HG02678 (cell line): Measurements from ENCODE around the gene CERCAM.
"Not testable (repeated sequence)": the region's sequence is repeated elsewhere in the genome, so short reads cannot be mapped to it uniquely, and the experiment has no call there.

Experiments
- ATAC-seq: cut with Tn5 transposase; IDR thresholded peaks from one replicate; pipeline ENCODE4 v1.9.1; 2021; ENCODE audit warnings: mild to moderate bottlenecking, moderate library complexity; ENCODE audit not compliant: unreplicated experiment

Gene CERCAM

DNA sequence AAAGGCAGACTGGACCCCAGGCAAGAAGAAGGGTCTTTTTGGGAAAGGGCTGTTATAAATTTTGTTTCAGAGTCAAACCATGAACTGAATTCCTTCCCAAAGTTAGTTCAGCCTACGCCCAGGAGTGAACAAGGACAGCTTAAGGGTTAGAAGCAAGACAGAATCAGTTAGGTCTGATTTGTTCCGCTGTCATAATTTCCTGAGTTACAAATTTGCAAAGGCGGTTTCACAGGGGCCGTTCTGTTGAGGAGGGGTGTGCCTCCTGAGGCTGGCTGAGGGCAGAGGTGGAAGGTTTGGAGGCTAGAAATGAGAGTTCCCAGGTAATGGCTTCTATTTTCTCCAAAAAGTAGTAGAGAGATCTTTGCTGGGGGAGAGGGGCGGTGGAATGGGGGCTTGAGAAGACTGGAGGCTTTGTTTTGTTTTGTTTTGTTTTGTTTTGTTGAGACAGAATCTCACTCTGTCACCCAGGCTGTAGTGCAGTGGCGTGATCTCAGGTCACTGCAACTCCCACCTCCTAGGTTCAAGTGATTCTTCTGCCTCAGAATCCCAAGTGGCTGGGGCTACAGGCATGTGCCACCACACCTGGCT is 4.1 kb upstream of the CERCAM start:
- ATAC-seq: no peak

DNA sequence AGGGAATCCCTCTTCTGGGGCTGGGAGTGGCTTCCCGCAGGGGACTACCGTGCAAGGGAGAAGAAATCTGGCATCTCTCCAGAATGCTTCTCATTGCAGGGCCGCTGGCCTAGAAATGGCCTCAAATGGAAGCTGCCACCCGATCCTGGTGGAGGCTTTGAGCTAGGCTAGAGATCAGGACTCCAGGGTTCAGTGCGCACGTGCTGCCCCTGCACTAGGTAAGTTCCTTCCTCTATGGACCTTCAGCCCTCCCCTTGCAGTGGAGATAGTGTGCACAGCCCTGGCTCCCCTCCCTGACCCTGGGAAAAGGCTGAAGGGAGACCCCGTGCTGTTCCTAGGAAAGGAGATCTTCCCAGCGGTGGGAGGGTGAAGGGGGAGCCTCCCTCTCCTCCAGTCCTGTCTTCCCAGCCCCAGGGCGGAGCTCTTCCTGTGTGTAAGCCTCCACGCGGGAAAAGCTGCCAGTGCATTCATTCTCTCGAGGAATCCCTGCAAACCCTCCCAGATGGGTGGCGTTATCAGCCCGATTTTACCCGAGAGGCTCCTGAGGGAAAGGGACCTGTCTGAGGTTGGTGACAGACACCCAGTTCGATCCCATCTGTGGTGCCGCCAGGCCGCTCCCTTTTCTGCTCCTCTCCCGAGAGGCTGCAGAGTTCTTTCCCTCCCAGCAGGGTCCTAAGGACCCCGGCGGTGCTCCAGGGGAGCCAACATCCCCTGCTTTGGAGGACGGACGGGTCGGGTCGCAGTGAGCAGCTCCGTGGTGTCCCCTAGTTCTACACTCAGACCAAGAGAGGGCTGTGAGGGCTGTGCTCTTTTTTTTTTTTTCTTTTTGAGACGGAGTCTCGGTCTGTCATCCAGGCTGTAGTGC is 1.4 kb upstream of the CERCAM start:
- ATAC-seq: no peak

DNA sequence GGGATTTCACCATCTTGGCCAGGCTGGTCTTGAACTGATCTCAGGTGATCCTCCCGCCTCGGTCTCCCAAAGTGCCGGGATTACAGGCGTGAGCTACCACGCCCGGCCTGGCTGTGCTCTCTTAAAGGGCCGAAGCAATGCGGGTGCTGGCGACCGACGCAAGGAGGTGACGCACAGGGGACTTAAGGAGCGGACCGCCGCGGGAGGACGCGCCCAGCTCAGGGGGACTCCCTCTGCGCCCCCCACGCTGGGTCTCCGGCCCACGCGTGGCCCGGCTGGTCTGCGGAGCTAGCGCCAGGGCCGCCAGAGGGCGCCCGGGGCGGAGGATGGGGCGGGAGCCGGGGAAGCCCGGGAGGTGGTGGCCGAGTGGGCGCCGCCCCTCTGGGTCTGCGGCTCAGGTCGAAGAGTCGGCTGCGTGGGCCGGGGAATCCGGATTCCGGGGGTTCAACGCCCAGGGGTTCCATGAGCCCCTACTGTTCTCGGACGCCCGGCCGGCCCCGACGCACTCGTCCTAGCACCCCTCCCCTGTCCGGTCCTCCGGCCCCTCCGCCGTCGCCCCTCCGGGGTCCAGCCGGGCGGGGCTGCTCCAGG is 502 bp upstream of the CERCAM start:
- peak; percentile 73 for ATAC-seq

DNA sequence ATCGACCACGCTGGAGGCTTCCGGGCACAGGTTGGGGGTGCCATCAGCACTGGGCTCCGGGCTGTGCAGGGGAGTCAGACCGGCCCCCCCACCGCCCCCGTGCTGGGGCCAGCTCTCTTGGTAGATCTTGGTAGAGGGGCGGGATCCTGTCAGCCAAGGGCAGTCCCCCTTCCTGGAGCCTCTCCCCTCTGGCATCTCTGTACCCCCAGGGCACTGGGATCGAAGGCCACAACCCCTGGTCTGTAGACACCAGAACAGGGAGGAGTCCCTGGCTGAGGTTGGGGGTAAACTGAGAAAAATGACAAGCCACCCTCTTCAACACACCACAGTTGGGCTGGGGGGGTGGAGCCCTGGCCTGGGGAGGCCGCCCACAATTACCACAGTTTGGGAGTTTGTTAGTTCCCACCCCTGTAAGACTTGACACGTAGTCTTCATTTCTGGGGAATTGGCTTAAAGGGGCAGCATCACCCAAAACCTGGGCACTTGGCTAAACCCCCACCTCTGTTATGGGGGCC is 882 bp downstream of the CERCAM start:
- ATAC-seq: peak; percentile 4

DNA sequence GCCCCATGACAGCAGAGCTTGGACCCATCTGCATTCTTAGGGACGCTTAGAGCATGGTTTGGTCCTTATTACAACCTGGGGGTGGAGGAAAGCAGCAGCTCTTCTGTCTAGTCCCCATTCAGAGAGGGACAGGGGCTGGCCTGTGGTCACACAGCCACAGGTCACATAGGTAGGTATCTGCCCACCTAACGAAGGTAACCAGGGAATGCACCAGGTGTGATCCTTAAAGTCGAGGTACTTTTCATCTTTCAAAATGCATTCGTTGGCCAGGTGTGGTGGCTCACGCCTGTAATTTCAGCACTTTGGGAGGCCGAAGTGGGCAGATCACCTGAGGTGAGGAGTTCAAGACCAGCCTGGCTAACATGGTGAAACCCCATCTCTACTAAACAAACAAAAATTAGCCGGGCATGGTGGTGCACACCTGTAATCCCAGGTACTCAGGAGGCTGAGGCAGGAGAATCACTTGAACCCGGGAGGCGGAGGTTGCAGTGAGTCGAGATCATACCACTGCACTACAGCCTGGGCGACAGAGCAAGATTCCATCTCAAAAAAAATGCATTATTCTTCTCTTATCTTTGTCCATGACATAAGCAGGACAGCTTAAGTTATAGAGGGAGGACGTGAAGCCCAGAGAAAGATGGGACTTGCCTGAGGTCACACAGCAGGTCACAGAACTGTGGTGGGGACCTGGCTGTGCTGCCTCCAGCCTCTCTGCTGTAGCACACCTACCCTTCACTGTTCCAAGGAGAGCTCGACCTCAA is 1.5 kb downstream of the CERCAM start:
- ATAC-seq: not testable (repeated sequence)

DNA sequence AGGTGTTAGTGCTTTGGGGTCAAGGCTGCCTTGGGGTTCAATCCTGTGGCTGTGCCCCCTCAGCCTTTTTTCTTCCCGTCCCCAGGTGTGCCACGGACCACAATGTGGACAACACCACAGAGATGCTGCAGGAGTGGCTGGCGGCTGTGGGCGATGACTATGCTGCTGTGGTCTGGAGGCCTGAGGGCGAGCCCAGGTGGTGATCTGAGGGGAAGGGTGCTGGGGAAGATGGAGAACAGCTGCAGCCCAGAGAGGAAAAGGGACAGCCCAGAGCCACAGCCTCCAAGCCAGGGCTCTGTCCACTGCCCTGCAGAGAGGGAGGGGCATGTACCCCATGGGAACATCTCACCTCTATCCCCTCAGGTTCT is 2.1 kb downstream of the CERCAM start:
- no peak for ATAC-seq

DNA sequence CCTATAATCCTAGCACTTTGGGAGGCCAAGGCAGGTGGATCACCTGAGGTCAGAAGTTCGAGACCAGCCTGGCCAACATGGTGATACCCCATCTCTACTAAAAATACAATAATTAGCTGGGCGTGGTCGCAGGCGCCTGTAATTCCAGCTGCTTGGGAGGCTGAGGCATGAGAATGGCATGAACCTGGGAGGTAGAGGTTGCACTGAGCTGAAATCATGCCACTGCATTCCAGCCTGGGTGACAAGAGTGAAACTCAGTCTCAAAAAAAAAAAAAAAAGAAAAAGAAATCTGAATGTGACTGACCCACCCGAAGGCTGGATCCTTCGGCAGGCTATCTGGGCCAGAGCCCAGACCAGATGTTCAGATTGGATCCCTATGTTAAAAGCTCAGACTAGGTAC is 2.7 kb downstream of the CERCAM start:
- ATAC-seq: not testable (repeated sequence)

DNA sequence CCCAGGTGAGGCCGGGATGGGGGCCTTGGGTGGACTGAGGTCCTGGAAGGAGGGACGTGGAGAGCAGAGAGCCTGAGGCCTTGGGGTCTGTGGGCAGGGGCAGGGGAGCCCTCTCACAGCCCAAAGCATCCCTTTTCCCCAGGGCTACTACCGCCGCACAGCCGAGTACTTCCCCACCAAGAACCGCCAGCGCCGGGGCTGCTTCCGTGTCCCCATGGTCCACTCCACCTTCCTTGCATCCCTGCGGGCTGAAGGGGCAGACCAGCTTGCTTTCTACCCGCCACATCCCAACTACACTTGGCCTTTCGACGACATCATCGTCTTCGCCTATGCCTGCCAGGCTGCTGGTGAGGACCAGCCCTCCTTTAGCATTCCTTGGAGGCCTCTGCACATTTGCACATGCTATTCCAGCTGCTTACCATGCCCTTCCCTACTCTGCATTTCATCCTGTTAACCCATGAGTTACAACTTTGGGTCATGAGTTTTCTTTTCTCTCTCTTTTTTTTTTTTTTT is 3.7 kb downstream of the CERCAM start:
- ATAC-seq: no peak

DNA sequence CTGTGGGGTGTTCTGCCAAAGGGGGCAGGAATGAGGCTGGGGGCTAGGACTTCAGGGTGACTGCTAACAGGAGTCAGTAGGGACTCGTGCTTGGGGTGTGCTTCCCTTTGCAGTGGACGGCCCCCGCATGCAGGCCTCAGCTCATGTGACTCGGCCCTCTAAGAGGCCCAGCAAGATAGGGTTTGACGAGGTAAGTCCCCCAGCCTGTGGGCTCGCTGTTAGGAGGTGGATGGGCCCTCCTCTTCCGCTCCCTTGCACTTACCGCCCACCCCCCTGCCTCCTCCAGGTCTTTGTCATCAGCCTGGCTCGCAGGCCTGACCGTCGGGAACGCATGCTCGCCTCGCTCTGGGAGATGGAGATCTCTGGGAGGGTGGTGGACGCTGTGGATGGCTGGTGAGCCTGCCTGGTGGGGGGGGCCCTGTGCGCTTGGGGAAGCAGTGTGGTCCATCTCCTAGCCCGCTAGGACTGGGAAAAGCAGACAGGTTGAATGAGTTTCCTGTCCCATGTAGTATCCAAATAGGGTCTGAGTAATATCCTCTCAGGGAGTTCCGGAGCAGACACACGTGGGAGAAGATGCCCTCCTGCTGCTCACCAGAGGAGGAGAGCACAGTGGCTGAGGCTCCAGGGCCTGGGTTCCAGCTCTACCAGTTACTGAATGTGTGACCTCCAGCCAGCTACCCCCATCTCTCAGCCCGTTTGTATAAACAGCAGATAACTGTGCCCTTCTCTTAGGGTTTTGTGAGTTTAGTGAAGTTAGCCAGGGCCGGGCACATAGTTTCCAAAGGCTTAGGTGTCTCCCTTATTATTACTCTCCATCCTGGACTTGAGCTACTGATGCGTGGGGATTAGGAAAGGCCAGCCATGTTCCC is 8.2 kb downstream of the CERCAM start:
- ATAC-seq: no peak

DNA sequence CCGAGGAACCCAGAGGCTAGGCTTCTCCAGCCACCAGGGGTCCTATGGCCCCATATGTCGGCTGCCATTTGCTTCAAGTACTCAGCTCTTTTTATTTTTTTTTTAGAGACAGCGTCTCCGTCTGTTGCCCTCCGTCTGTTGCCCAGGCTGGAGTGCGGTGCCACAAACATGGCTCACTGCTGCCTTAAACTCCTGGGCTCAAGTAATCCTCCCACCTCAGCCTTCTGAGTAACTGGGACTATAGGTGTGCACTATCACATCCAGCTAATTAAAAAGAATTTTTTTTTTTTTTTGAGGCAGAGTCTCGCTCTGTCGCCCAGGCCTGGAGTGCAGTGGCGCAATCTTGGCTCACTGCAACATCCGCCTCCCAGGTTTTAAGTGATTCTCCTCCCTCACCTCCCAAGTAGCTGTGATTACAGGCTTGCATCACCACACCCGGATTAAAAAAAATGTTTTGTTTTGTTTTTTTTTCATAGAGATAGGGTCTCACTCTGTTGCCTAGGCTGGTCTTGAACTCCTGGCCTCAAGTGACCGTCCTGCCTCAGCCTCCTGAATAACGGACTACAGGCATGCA is 8.9 kb downstream of the CERCAM start:
- ATAC-seq: no peak

DNA sequence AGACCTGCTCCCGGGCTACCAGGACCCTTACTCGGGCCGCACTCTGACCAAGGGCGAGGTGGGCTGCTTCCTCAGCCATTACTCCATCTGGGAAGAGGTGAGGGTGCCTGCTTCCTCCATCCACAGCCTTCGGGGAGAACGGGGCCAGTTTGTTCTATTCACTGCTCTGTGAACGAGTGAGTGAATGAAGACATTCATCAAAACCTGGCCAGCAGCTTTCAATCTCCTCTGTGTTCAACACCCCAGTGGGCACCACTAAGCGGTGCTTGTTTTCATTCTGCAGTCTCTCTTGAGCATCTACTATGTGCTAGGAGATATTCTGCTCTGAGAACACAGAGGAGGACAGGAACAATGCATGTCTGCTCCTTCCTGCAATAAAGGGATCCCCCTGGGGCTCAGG is 10.6 kb downstream of the CERCAM start:
- ATAC-seq: no peak

DNA sequence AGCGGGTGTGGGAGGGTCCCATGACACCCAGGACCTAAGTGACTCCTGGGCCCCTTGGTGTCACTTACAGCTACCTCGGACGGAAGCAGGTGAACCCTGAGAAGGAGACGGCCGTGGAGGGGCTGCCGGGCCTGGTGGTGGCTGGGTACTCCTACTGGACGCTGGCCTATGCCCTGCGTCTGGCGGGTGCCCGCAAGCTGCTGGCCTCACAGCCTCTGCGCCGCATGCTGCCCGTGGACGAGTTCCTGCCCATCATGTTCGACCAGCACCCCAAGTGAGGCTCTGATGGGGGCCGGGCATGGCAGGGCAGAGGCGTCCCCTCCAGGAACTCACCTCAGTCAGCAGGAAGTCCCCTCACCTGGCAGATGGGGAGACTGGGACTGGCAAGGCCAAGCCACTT is 13.7 kb downstream of the CERCAM start:
- ATAC-seq: no peak

DNA sequence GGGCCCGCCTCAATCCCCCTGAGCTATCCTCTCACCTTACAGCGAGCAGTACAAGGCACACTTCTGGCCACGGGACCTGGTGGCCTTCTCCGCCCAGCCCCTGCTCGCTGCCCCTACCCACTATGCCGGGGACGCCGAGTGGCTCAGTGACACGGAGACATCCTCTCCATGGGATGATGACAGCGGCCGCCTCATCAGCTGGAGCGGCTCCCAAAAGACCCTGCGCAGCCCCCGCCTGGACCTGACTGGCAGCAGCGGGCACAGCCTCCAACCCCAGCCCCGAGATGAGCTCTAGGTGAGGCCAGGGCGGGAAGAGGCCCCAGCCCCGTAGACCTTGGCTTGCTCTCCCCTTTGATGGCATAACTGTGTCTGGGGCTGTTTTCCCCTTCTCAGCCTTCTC is 15.0 kb downstream of the CERCAM start:
- no peak for ATAC-seq

DNA sequence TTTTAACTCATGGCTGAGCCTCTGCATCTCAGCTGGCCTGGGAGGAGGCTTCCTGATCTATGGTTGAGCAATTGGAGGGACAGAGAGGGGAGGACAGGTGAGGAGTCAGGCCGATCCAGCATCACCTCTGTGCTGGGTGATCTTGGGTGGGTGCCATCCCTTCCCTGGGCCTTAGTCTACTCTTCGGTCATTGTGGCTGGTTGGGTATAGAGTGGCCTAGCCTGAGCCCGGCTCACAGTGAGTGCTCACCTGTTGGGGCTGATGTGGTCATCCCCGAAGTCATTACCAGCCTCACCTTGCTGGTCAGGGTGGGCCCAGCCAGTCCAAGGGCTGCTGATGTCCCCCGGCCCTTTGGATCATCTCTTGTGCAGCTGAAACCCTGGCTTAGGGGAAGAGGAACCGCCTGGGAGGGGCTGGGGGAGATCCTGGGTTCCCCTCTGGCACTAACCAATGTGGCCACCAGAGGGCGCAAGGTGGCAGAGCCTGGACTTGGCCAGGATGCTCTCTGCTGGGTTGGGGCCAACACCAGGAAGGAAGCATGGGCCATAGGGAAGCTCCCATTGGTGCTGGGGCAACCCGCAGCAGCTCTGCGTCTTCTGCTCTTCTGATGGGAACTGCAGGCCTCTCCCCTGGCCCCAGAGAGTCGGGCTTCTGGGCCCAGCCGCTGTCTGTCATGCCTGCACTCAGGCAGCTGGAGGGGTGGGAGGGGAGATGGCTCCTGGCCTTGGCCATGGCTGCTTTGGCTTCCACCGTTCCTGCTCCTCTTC is 17.9 kb downstream of the CERCAM start:
- ATAC-seq: peak; percentile 60

DNA sequence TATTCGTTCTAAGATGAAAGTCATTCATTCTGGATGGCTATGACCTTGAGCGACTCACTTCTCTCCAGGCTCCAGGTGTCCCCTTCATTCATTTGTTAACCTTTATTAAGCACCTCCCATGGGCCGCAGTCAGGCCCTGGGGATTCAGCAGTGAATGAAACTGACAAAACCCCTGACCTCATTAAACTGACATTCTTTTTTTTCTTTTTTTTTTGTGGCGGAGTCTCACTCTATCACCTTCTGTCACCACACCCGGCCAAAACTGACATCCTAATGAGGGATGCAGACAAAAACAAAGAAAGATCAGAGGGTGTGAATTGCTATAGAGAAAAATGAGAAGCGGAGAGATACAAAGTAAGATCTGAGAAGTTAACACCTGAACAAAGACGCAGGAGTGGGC is 18.6 kb downstream of the CERCAM start:
- ATAC-seq: no peak

DNA sequence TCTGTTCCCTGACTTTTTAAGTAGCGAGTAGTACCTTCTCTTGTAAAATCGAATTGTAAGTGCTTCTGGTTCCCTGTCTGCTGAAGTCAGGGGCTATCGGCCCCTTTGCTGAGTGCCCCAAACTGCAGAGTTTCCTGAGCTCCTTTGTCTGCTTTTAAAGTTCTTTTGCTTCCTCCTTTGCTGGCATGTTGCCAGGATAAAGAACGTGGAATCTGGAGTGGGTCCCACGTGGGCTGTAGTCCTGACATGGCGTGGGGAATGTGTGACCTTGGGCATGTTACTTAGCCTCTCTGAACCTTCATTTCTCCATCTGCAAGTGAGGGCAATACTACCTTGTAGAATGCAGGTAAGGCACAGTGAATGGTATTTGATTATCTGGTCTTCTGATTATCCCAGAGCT is 21.5 kb downstream of the CERCAM start:
- no peak for ATAC-seq

DNA sequence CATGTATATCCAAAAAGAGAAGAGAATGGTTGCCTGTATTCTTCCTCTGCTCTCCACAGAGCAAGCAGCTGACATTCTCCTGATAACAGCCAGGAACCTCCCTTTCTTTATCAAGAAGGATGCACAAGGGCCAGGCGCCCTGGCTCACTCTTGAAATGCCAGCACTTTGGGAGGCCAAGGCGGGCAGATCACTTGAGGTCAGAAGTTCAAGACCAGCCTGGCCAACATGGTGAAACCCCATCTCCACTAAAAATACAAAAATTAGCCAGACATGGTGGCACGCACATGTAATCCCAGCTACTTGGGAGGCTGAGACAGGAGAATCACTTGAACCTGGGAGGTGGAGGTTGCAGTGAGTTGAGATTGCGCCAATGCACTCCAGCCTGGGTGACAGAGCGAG is 25.8 kb downstream of the CERCAM start:
- not testable (repeated sequence) for ATAC-seq

DNA sequence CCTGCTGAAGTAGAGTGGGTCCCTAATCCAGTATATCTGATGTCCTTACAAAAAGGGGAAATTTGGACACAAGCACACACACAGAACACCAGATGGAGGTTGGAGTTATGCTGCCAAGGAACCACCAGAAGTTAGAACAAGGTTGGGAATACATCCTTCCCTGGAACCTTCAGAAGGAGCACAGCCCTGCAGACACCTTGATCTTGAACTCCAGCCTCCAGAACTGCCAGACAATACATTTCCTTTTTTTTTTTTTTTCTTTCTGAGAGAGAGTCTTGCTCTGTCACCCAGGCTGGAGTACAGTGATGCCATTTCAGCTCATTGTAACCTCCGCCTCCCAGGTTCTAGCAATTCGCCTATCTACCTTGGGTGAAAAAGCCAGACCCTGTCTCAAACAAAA is 28.1 kb downstream of the CERCAM start:
- no peak for ATAC-seq

DNA sequence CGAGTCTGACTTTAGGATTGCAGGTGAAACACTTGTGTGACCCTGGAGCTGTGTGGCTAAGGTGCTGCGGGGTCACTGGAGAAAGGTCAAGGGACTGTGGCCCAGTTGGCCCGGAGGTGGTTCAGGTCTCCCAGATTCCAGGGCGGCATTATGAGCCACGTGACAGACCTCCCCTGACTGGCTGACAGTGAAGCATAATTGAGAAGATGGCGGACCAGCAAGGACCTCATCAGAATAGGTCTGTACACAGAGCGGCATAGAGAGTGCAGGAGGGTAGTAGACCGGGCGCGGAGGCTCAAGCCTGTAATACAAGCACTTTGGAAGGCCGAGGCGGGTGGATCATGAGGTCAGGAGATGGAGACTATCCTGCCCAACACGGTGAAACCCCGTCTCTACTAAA is 34.3 kb downstream of the CERCAM start:
- ATAC-seq: no peak
